GM19193 (cell line): ENCODE results near the gene DAAM1.

Experiments
- POLR2A ChIP-seq: IDR thresholded peaks from 4 replicates; pipeline ENCODE4 v1.6.1; 2011; ENCODE audit not compliant: insufficient read depth, insufficient read length; ENCODE audit errors: extremely low read depth

The DAAM1 gene

GRCh38 chr14:59334253-59334652 lies 145.8 kb downstream of the DAAM1 start:
- no peak for TF ChIP-seq POLR2A

GRCh38 chr14:59336098-59336497 lies 147.6 kb downstream of the DAAM1 start:
- TF ChIP-seq POLR2A = no peak

- no peak for TF ChIP-seq POLR2A
These were observed 148.2 kb downstream of the DAAM1 start for GRCh38 chr14:59336706-59337105.

- no peak for TF ChIP-seq POLR2A
These were observed 148.7 kb downstream of the DAAM1 start for GRCh38 chr14:59337141-59337611.

- no peak for TF ChIP-seq POLR2A
These were observed 150.3 kb downstream of the DAAM1 start for GRCh38 chr14:59338761-59339160.

GRCh38 chr14:59339524-59340330 lies 151.3 kb downstream of the DAAM1 start:
- no peak for TF ChIP-seq POLR2A

GRCh38 chr14:59341858-59342477 lies 153.5 kb downstream of the DAAM1 start:
- TF ChIP-seq POLR2A = no peak

- no peak for TF ChIP-seq POLR2A
These were observed 154.3 kb downstream of the DAAM1 start for GRCh38 chr14:59342516-59343484.

- TF ChIP-seq POLR2A = no peak
These were observed 155.1 kb downstream of the DAAM1 start for GRCh38 chr14:59343585-59343984.

- no peak for TF ChIP-seq POLR2A
These were observed 155.5 kb downstream of the DAAM1 start for GRCh38 chr14:59344016-59344415.

- TF ChIP-seq POLR2A = no peak
These were observed 156.4 kb downstream of the DAAM1 start for GRCh38 chr14:59344691-59345455.

- no peak for TF ChIP-seq POLR2A
These were observed 157.9 kb downstream of the DAAM1 start for GRCh38 chr14:59346329-59346728.

- no peak for TF ChIP-seq POLR2A
These were observed 158.5 kb downstream of the DAAM1 start for GRCh38 chr14:59346796-59347510.

- TF ChIP-seq POLR2A = no peak
These were observed 159.0 kb downstream of the DAAM1 start for GRCh38 chr14:59347511-59347900.
